Activated CD8-positive, alpha-beta memory T cell treated with anti-CD3 and anti-CD28 coated beads for 1 hour (primary cell): ENCODE data around the gene HSPA1L.
A peak's percentile ranks its signal among the peaks of the same experiment; 100 is the strongest.
"Not testable (repeated sequence)": the region's sequence is repeated elsewhere in the genome, so short reads cannot be mapped to it uniquely, and the experiment has no call there.

ENCODE experiments used
- DNase-seq, 2 donors: peaks; one replicate each; pipeline ENCODE4 v3.0.0-alpha.2; 2020; ENCODE audit warnings: low read depth in 1 of 2; ENCODE audit errors: extremely low read depth in 1 of 2

HSPA1L gene

GRCh38 chr6:31817133-31817928, 2.2 kb upstream of the HSPA1L start:
- not testable (repeated sequence) for DNase-seq

DNA sequence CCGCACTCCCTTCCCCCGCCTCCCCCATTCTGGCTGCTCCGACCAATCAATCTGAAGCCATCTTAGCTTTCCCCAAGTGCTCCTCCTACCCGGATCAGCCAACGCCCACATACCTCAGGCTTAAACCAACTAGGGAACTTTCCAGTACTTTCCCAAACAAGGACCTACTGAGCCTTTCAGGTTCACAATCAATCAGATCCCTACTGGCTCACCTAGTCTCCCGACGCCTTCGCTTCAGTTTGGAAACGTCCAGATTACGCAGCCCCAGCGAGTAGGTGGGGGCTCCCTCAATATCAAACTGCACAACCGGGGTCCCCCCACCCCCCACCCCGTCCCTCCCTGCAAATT, 432 bp downstream of the HSPA1L start:
- no peak for DNase-seq

DNA sequence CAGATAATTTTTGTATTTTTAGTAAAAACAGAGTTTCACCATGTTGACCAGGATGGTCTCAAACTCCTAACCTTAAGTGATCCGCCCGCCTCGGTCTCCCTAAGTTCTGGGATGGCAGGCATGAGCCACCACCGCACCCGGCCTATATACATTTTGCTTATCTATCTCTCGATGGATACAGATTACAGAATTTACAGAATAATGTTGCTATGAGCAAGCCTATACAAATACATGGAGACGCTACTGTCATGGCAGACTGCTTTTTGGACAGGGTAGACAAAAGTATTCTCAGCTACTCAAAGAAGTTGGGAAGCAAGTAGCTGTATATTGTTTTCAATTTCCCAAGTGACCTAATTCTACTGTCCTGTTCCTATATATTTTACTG, 1.6 kb downstream of the HSPA1L start:
- no peak for DNase-seq

GRCh38 chr6:31811645-31812044, 3.4 kb downstream of the HSPA1L start:
- DNase-seq = no peak

- DNase-seq = not testable (repeated sequence)
Measured at GRCh38 chr6:31808599-31808998, 6.5 kb downstream of the HSPA1L start.

- peak; percentile 90 to 92 for DNase-seq
Measured at GRCh38 chr6:31806470-31807272, 8.4 kb downstream of the HSPA1L start, which contains the start of gene LSM2. Gene LSM2, minus strand, starts transcription at chr6:31806966. Its CDS starts 209 bp downstream, at chr6:31806757.

GRCh38 chr6:31805939-31806469, 9.1 kb downstream of the HSPA1L start:
- DNase-seq = no peak

- DNase-seq = not testable (repeated sequence)
Measured at GRCh38 chr6:31801031-31801927, 13.8 kb downstream of the HSPA1L start.

DNA sequence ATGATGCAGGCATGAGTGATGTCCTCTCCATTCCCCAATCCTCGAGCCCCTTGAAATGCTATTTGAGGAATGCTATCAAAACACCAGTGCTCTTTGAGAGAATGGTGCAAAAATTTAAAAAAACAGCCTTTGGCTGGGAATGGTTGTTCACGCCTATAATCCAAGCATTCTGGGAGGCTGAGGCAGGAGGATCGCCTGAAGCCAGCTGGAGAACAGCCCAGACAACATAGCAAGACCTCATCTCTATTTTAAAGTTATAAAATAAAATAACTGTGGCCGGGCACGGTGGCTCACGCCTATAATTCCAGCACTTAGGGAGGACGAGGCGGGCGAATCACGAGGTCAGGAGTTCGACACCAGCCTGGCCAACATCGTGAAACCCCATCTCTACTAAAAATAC, 15.3 kb downstream of the HSPA1L start:
- DNase-seq = no peak

GRCh38 chr6:31797588-31797987, 17.5 kb downstream of the HSPA1L start:
- no peak for DNase-seq

- no peak for DNase-seq
Measured at GRCh38 chr6:31796993-31797385, 18.1 kb downstream of the HSPA1L start.

DNA sequence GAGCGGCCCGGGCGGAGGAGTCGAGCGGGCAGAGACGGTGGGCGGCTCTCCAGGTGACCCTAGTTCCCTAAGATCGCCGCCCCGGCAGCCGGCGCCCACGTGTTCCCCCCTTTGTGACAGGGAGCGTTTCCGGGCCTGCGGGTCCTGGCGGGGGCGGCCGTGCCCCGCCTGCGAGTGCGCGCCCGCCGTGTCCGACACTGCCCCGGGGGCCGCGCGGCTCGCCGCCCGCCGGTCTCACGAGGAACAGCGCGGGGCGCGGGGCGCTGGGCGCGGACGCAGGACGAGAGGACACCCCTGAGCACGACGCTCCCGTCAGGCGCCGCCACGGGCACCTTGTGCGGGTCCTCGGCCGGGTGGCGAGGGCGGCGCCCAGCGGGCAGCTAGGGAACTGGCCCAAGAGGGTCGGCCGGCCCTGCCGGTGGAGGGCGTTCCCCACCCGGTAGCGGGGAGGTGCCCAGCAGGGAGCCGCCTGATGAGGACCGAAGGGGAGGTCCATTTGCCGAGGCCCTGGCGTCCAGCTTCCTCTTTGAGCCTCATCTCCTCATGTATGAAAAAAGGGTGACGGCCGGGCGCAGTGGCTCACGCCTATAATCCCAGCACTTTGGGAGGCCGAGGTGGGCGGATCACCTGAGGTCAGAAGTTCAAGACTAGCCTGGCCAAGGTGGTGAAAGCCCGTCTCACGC, 19.3 kb downstream of the HSPA1L start, which contains the start of gene VARS1:
TSS of gene VARS1 (minus strand) at position 137 of the 683 bp plus-strand sequence. CDS start 535 bp downstream, outside the sequence.
- peak; percentile 55 to 76 for DNase-seq

GRCh38 chr6:31794866-31795615, 20.0 kb downstream of the HSPA1L start:
- no peak for DNase-seq

DNA sequence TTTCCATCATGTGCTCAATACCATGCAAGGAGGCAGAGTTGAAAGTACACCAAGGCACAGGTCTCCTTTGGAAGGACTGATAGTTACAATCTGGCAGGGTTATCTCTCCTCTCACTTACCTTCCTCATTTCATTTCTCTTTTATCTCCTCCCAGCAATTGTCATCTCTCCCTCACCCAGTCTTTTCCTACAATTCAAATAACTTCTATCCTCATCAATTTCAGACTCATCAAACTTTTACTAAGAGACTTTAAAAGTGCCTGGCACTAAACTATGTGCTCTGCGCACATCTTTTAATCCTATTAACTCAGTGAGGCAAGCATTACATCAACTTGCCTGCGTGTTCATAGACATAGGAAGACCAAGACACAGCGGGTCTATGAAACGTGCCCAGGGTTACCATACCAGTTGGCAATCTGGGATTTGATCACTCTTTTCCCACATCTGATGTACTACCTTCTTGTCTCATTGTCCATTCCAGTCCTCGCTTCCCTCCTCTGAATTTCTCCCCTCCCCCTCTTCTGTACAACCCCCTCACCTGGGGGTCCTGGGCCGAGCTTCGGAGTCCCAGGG, 20.7 kb downstream of the HSPA1L start:
- DNase-seq = no peak

- not testable (repeated sequence) for DNase-seq
Measured at GRCh38 chr6:31793927-31794245, 21.2 kb downstream of the HSPA1L start.

DNA sequence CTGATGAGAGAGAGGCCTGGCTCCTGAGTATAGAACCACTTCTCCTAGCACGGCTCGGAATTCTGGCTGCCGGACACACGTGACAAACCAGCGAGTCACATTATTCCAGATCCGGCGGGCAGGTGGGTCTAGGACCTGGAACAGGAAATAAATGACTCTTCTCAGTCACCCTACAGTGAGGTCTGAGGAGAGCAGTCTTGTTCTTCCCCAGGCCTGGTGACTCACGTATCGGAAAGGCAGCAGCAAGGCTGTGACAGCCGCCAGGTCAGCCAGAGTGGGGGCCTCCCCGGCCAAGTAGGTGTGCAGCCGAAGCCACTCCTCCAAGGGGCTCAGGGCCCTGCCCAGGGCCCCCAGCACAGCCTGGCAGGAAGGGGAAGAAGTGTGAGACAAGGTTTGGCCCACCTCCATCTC, 22.3 kb downstream of the HSPA1L start:
- no peak for DNase-seq

DNA sequence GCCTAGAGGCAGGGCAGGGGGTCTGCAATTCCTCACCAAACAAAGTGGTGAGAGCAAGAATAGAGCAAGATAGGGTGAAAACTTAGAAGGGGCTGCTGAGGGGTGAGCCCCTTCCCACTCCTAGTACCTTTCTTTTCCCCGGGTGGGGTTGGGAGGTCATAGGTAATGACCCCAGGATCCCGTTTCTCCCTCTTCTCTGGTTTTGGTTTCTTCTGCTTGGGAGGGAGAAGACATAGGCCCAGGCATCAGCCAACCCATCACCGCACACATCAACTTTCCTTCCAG, 23.1 kb downstream of the HSPA1L start:
- no peak for DNase-seq

DNA sequence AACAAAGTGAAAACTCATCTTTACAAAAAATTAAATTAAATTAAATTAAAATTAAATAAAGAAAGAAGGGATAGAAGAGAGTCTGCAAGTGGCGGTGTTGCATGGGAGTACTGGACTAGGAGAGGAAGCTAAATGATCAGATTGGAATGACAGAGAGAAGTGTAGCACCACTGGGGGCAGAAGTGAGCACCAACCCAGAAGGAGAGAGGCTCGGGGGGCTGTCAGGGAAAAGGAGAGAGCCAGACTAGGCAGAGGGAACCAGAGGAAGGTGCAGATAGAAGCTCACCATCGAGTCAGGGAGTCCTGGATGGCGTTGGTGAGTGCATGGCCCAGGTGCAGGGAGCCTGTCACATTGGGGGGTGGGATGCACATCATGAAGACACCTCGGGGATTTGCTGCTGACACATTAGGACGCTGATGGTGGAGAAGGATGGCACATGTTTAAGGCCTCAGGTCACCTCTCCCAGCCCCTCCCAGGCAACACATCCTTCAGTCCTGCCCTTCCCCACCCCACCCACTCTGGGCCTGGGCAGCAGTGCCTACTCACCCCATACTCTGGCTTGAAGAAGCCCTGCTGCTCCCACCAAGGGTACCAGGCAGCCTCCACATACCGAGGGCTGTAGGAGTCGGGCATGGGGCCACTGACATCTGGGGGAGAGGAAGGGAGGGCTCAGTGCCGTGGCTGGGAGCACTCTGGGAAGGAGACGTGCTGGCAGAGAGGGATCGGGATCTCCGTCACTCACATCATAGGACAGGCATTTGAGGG, 23.6 kb downstream of the HSPA1L start:
- DNase-seq = no peak

- no peak for DNase-seq
Measured at GRCh38 chr6:31785475-31785874, 29.6 kb downstream of the HSPA1L start.
